Subcutaneous adipose tissue (tissue), 4 donors: ENCODE results near the gene TAC3. TPM values are rescaled to one million over a fixed set of nuclear protein-coding genes. Genes with fewer than 3 reads are reported as not detected.

Experiments
- total RNA-seq, 4 donors: library from RNA; depleted of rRNA; stranded (reverse); fragments of >200 nt; gene quantifications; one replicate each; pipeline ENCODE4 v1.1.0, GENCODE V29; 2016
- TF ChIP-seq, protein P1 (sequence below): fragments of 450-650 bp; IDR thresholded peaks from one replicate; pipeline ENCODE4 v1.5.1; 2016; ENCODE audit warnings: low read depth, mild to moderate bottlenecking, control low read depth, antibody characterized with exemption, moderate library complexity

Gene TAC3
- total RNA-seq, 4 donors from 2014 or later, result not detected

DNA sequence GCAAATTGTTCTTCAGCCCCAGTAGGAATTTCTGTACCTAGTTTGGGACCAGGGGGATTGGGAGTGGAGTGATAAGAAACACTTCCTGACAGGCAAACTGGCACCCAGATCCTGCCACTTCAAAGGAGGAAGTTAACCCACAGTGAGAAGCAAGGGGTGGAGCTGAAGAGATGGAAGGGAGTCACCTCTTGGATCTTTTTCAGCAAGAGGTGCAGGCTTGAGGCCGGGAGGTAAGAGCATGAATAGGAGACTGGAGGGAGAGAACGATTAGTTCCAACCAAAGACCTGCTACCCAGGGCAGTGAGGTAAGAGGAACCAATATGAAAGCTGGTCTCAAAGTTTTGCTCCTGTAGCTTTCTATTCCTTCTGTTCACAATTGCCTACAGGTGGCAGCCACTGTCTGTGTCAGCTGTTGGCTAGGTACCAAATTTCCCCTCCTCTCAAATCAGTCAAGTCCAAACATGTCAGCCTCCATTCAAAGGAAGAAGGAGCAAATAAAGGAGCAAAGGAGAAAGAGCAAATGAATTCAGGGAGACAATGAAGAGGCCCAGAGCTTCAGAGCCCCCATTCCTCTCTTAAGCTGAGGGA is 14.9 kb upstream of the TAC3 start:
- TF ChIP-seq, protein P1, sequence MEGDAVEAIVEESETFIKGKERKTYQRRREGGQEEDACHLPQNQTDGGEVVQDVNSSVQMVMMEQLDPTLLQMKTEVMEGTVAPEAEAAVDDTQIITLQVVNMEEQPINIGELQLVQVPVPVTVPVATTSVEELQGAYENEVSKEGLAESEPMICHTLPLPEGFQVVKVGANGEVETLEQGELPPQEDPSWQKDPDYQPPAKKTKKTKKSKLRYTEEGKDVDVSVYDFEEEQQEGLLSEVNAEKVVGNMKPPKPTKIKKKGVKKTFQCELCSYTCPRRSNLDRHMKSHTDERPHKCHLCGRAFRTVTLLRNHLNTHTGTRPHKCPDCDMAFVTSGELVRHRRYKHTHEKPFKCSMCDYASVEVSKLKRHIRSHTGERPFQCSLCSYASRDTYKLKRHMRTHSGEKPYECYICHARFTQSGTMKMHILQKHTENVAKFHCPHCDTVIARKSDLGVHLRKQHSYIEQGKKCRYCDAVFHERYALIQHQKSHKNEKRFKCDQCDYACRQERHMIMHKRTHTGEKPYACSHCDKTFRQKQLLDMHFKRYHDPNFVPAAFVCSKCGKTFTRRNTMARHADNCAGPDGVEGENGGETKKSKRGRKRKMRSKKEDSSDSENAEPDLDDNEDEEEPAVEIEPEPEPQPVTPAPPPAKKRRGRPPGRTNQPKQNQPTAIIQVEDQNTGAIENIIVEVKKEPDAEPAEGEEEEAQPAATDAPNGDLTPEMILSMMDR, result no peak

DNA sequence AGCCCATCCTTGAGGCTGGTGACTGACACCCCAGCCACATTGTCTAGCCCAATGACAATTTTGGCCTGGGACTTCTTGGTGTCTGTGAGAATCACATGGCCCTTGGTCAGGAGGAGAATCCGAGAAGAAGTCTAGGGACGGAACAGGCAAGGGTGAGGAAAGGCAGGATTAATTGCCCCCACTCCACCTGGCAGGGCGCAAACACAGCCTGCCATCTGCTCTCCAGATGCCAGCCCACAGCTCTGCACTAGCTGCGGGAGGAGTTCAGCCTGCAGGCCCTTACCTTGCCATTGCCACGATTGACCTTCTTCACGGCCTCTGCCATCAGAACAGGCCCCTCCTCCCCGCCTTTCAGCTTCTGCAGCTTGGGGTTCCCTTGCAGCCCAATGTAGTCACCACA is 13.1 kb upstream of the TAC3 start:
- TF ChIP-seq, protein P1, result no peak

DNA sequence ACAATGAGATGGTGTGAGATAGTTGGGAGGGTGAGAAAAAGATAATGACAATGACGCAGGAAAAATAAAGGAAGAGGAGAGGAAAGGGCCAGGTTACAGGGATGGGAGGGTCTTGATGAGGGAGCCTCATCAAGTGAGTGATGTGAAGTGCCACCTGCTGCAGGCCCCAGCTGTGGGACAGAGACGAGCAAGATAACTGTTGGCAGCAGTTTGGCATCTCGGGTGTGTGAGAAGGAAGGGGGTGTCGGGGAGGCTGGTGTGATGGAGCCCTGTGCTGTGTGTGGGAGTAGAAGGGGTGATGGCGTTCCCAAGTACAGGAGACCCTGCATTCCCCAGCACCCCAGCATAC is 11.4 kb upstream of the TAC3 start:
- TF ChIP-seq, protein P1, result no peak

DNA sequence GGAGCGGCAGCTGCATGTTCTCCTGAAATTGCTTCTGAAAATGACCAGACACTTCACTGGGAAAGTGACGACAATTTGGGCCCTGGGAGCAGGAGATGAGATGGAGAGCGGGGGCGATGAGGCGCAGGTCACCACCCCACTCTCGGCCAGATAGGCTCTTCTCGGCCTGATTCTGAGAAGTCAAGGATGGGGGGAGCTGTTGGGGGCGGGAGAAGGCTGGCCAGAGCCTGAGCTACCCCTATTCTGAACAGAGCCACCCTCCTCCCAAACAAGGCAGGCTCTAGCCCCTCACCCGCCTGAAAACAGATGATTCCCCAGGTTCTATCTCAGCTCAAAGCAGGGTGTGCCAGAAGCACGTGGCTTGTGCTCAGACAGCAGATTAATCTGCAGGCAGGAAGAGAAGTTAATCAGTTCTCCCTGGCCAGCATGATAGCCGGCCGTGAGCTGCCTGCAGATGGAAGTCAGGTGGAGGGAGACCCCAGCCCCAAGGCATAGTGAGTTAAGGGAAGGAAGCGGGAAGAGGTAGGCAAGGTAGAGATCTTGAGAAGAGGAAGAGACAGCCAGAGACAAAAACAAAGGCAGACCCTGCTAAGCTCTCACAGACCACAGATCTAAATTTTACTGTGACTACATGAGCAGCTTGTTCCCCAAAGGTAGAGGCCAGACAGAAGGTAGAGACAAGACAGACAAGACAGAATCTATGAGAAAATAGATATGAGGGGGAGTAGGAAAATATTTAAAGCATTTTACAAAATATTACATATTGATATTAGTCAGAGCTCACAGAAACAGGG is 10.9 kb upstream of the TAC3 start:
- TF ChIP-seq, protein P1, result no peak

DNA sequence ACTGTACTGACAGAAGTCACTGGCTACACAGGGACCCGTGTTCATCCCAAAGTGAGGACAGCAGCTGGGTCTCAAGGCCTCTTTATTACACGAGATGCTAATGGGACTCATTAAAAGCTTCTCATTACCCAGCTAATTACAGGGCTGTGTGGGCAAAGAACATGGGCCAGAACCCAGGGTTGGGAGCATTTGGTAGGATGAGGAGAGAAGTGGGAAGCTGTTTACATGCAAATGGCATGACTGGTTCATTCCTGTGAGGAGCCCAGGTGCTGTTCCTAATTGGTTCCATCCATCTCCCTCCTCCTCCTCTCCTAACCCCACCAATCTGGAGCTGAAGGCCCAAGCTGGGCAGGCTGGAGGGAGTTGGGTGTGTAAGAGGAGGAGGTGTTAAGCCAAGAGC is 8.9 kb upstream of the TAC3 start:
- TF ChIP-seq, protein P1, result no peak

DNA sequence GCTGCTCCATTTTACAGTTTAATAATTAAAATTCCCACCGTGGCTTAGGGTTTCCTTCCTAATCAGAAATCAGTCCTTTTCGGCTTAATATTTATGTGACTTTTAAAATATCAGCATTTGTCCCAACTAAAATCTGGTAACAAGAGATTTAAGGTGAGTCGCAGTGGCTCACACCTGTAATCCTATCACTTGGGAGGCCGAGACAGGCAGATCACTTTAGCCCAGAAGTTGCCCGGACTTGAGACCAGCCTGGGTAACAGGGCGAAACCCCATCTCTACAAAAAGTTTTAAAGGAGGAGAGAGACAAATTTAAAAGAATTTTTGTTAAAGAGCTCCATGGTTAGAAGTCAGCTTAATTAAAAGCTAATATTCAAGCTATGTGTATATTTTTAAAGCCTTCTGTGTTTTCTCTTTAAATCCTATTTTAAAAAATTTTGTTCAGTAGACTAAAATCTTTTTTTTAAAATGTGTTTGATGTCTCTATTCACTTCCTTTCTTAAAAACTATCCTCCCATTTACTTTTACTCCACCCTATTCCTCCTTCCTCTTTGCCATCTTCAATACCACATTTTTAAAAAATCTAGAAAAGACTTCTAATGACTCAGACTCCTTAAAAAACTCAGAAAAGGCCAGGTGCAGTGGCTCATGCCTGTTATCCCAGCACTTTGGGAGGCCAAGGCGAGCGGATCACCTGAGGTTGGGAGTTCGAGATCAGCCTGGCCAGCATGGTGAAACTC is 3.8 kb upstream of the TAC3 start:
- TF ChIP-seq, protein P1, result no peak

DNA sequence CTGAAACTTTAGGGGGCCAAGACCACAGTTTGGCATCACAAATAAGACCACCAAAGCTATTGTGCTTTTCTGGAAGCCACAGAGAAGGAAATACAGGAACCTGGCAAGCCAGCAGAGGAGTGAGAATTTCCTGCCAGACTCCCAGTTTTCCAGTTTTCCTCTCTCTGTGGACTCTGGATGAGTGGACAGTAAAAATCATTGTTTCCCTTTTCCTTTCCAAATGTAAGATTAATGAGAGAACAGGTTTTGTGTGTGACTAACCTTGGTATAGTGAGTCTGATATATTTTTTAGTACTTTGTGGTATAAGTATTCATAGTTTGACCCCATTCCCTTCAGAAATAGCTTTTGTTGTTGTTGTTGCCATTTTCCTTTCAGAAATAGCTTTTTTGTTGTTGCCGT is 2.6 kb upstream of the TAC3 start:
- TF ChIP-seq, protein P1, result no peak
